ENCODE results near the gene HYDIN.
"Not testable (repeated sequence)": the region's sequence is repeated elsewhere in the genome, so short reads cannot be mapped to it uniquely, and the experiment has no call there.

- not testable (repeated sequence) for TF ChIP-seq CTCF (conservative IDR thresholded peaks at IDR 0.05; ENCODE audit: low read length); EZH2phosphoT487 (IDR thresholded peaks at IDR 0.05; ENCODE audit: borderline replicate concordance)
Observed at GRCh38 chr16:70953824-70954223, 276.7 kb downstream of the HYDIN start.

Data from Loucy (cell line).